Effector memory CD4-positive, alpha-beta T cell (primary cell): ENCODE measurements around the gene MAML3.

ENCODE experiments used
- DNase-seq, 3 donors: peaks; one replicate each; pipeline ENCODE4 v3.0.0-alpha.2; 2020
- H3K27ac ChIP-seq: 2 replicates; pipeline ENCODE4 v1.7.0; 2013; ENCODE audit warnings: mild to moderate bottlenecking, low read length, moderate library complexity; ENCODE audit not compliant: insufficient read depth, poor library complexity, severe bottlenecking
- H3K27me3 ChIP-seq: replicated peaks from 2 replicates; pipeline ENCODE4 v1.7.0; 2013; ENCODE audit warnings: mild to moderate bottlenecking, low read length; ENCODE audit not compliant: insufficient read depth, control insufficient read depth, poor library complexity, severe bottlenecking
- H3K36me3 ChIP-seq: 2 replicates; pipeline ENCODE4 v1.7.0; 2013; ENCODE audit warnings: mild to moderate bottlenecking, low read length, moderate library complexity; ENCODE audit not compliant: control insufficient read depth, insufficient read depth
- H3K4me1 ChIP-seq: 2 replicates; pipeline ENCODE4 v1.7.0; 2013; ENCODE audit warnings: low read length, mild to moderate bottlenecking; ENCODE audit not compliant: control insufficient read depth, insufficient read depth, poor library complexity, severe bottlenecking
- H3K4me3 ChIP-seq: 2 replicates; pipeline ENCODE4 v1.7.0; 2013; ENCODE audit warnings: low read length, low read depth, mild to moderate bottlenecking; ENCODE audit not compliant: insufficient read depth, poor library complexity, severe bottlenecking
- H3K9me3 ChIP-seq: 2 replicates; pipeline ENCODE4 v1.7.0; 2013; ENCODE audit warnings: mild to moderate bottlenecking, low read length, moderate library complexity; ENCODE audit not compliant: control insufficient read depth

Gene MAML3

DNA sequence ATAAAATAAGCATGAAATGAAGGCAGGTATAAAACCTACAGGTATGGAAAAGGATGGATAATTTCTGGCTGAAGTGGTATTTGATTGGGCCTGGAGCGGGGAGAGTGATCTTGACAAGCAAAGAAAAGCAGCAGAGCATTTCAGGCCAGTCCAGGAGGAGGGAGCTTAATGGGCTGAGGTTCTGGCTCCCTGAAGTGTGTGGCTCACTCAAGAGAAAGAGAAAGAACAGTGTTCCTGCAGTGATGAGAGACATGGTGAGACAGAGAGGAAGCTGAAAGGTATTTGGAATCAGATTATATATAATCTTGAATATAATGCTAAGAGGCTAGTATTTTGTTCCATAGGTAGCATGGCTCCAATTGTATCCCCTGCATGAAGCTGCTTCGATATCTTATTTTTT, 334.9 kb downstream of the MAML3 start:
- H3K27me3 ChIP-seq = no peaks in the 10 kb centered on the region
- no peaks in the 10 kb centered on the region for H3K36me3 ChIP-seq
- H3K4me3 ChIP-seq = no peak overlapping the region
- H3K27ac ChIP-seq = no peak overlapping the region
- no peak for DNase-seq
- H3K4me1 ChIP-seq = no peaks in the 10 kb centered on the region
- no peaks in the 10 kb centered on the region for H3K9me3 ChIP-seq

DNA sequence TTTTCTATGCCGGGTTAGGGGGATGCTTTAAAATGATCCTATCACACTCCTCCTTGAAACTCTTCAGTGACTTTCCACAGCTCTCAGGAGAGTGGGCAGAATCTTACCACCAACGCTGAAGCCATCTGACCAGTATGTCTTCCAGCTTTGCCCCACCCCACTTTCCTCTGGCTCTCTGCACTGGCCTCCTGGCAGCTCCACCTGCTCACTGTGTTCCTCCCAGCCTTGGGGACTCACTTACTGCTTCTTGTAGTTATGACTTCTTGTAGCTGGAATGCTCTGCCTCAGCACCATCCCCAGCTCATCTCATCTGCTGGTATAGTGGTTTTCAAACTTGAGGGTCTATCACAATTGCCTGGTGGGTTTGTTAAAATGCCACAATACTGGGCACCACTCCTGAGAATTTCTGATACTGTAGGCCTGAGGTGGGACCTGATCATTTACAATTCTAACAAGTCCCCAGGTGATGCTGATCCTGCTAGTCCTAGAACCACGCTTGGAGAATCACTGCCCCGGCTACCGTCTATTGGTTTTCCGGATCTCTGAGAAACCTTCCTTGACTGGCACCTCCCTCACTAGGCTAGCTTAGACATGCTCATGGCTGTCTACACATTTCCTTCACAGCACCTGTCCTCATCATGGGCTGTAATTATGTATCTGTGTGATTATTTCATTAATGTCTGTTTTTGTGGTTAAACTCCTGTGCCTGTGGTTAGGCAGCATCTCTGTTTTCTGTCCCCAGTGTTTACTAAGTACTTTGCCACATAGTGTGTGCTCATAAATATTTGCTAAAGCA, 336.1 kb downstream of the MAML3 start:
- Histone ChIP-seq H3K27ac (no peak overlapping the region), H3K4me1 (no peaks in the 10 kb centered on the region), H3K4me3 (no peak overlapping the region), H3K36me3 (no peaks in the 10 kb centered on the region), H3K27me3 (no peaks in the 10 kb centered on the region), H3K9me3 (no peaks in the 10 kb centered on the region)
- no peak for DNase-seq

DNA sequence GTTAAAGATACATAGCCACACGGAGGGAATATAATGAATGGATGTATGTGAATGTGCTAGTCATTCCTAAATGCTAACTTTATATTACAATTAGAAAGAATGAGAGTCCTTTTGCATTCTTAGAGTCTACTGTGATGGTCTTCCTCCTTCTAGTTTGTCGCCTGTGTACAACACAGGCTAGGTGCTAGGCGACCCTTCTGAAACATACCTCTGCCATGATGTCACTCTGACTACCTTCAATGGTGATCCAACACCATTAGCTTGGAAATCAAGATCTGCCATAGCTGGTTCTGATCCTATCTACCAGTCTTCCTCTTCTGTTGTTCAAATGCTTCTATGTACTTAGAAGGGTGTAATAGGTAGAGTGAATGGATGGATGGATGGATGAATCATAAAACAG, 337.1 kb downstream of the MAML3 start:
- H3K4me3 ChIP-seq = no peak overlapping the region
- no peaks in the 10 kb centered on the region for H3K36me3 ChIP-seq
- H3K27ac ChIP-seq = no peak overlapping the region
- H3K27me3 ChIP-seq = no peaks in the 10 kb centered on the region
- no peaks in the 10 kb centered on the region for H3K9me3 ChIP-seq
- H3K4me1 ChIP-seq = no peaks in the 10 kb centered on the region
- no peak for DNase-seq

DNA sequence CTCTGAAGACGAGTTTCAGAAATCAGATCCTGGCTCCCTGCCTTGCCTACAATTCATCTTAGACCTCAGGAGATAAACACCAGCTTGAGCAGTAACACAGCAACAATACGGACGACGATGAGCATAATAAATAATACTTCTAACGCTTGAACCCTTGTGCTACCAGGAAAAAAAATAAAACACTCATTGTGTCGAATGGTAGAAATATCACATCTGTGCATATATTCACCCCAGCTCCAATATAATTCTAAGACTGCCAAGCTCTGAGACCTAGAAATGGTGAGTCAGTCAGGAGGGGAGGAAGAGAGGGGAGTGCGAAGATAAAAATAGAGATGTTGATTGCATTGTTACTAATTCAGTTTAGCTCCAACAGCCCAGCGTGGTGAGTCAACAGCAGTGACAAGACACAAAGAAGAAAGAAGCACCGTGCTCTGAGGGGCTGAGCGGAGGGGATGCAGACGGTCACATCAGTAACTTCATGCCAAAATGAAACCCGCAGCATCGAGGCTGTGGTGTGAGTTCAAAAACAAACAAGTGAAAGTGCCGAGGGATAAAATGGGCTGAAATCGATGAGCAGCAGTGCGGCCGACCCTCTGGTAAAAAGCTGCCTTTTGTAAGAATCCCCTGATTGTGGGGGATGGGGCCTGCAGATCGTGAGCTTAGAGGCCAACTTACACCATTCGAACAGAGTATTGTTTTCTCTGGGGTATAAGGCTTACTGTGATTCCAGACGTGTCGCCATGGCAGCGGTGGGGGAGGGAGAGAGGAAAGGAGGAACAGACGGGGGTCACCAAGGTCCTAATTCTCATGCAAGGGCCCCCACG, 338.0 kb downstream of the MAML3 start:
- Histone ChIP-seq H3K27me3 (no peaks in the 10 kb centered on the region), H3K4me1 (no peaks in the 10 kb centered on the region), H3K27ac (no peak overlapping the region), H3K4me3 (no peak overlapping the region), H3K9me3 (no peaks in the 10 kb centered on the region), H3K36me3 (no peaks in the 10 kb centered on the region)
- DNase-seq = no peak

DNA sequence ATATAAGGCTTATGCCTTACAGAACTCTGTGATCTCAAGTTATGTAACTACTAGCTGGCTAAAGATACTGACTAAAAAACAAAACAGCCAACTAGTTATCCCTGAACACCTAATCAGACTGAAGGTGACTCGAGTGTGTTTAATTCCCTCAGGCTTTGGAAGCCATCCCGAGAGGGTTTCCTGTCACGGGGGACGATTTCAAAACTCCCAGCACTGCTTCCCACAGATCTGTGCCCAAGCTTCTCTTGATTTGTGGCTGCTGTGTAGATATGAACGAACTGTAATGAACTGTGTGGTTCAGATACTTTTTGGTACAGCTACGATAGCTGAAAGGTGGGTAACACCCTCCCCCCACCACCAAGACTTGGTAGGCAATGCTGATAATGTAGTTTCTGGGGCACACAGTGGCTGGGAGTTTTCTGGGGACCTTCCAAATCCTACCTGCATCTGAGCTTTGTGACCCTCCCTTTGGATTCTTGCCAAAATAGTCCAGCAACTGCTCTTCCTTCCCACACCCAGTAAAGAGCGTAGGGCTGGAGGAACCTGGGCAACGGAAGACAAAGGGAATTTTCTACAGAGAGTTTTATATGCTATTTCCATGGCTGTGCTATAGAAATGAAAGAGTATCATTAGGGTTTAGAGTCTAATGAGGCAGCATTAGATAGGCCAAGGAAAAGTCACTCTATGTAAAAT, 339.5 kb downstream of the MAML3 start:
- H3K4me3 ChIP-seq = no peak overlapping the region
- H3K4me1 ChIP-seq = no peaks in the 10 kb centered on the region
- no peaks in the 10 kb centered on the region for H3K27me3 ChIP-seq
- DNase-seq = no peak
- no peak overlapping the region for H3K27ac ChIP-seq
- H3K9me3 ChIP-seq = no peaks in the 10 kb centered on the region
- no peaks in the 10 kb centered on the region for H3K36me3 ChIP-seq

DNA sequence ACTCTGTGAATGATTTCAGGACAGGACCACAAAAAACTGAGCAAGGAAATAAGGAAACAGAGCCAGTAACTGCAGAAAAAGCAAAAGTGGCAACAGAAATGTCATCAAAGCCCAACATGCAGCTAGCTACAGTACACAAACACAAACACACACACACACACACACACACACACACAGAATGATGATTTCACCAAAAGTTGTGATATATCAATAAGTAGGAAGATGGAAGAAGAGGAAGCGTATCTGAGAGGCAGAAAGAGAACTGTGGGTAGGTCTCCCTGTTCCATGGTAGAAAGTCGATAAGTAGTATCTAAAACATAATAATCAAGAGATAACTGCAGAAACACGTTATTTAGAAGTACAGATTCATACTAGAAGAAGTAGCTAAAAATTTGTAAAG, 340.1 kb downstream of the MAML3 start:
- H3K27me3 ChIP-seq = no peaks in the 10 kb centered on the region
- no peaks in the 10 kb centered on the region for H3K36me3 ChIP-seq
- H3K27ac ChIP-seq = no peak overlapping the region
- no peak for DNase-seq
- no peak overlapping the region for H3K4me3 ChIP-seq
- no peaks in the 10 kb centered on the region for H3K4me1 ChIP-seq
- H3K9me3 ChIP-seq = no peaks in the 10 kb centered on the region

DNA sequence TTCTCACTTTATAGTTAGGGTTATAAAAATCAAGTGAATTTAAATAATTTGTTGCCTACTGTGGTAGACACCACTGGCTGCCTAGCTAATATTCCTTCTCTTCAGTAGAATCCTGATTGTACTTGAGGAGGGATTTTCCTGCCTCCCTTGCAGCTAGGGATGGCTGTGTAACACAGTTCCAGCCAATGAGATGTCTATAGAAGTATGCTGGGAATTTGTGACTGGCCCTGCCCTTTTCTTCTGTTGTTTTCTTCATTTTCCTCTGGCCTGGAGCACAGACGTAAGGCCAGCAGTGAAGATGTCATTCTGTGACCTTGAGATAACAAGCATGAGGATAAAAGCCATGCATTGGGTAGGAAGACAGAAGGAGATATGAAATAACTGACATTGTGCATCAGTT, 343.3 kb downstream of the MAML3 start:
- Histone ChIP-seq H3K27ac (no peak overlapping the region), H3K4me3 (no peak overlapping the region), H3K27me3 (no peaks in the 10 kb centered on the region), H3K4me1 (no peaks in the 10 kb centered on the region), H3K9me3 (no peaks in the 10 kb centered on the region), H3K36me3 (no peaks in the 10 kb centered on the region)
- DNase-seq = no peak

DNA sequence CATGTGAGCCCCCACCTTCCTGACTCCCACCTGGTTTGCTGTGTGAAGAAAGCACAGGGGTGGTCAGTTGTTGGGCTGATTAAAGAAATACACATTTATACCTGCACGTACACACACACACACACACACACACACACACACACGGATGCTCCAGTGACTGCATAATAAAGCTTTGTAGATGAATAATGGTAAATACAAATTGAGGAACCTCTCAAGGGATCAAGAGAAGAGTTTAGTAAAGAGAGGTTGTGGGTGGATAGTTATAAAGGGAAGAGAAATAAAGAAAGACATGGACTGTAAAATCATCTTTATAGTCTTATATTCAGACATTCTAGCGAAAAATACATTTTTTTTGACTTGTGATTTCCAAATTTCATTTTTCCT, 344.2 kb downstream of the MAML3 start:
- H3K36me3 ChIP-seq = no peaks in the 10 kb centered on the region
- no peak overlapping the region for H3K27ac ChIP-seq
- no peaks in the 10 kb centered on the region for H3K9me3 ChIP-seq
- no peak for DNase-seq
- no peaks in the 10 kb centered on the region for H3K4me1 ChIP-seq
- H3K4me3 ChIP-seq = no peak overlapping the region
- H3K27me3 ChIP-seq = no peaks in the 10 kb centered on the region

DNA sequence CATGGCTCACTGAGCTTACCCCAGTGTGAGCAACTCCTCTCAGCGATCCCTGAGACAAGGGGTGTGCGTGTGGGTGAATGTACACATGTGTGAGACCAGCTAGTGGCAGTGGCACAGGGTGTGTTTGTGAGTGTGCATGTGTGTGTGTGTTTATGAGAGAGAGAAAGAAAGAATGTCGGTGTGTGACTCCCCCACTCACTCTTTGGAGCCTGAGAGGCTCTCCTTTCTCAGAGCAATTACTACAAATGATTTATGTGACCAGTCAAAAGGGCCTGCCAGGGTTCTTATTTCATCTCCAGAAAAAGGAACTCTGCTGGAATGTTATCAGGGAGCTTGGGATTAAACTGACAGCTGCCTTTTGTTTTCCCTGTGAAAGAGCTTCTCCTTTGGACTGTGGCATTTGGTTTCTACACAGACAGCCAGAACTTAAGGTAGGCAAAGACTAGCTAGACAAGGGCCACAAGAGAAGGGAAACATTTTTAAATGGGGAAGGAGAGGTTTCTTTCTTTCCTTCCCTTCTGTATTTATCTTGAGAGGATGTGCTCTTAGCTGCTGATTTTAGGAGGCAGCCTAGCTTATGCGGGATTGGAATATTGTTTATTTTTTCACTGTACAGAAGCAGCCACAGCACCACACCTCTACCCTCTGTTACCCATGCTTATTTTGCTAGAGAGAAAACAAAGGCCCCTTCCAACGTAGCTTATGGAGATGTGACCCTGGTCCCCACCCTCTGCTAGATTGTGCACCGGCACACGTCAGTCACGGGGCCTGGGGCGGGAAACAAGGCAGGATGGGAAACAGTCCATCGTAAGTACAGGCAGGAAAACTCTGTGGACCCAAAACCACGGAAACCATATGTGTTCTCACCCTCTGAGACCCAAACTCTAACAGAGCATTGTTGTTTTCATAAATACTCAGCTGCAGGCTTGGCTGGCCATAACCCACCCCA, 344.9 kb downstream of the MAML3 start:
- Histone ChIP-seq H3K27me3 (no peaks in the 10 kb centered on the region), H3K36me3 (no peaks in the 10 kb centered on the region), H3K4me1 (no peaks in the 10 kb centered on the region), H3K4me3 (no peak overlapping the region), H3K27ac (no peak overlapping the region), H3K9me3 (no peaks in the 10 kb centered on the region)
- no peak for DNase-seq
